Testis (tissue), 3 donors: ENCODE measurements around the gene RAB12. TPM values are rescaled to one million over a fixed set of nuclear protein-coding genes. Genes with fewer than 3 reads are reported as not detected.

Experiments
- DNase-seq: peaks from one replicate; pipeline ENCODE4 v3.0.0-alpha.2; 2019
- H3K27ac ChIP-seq, 2 donors: fragments of 200-600 bp; sonication (generic); one replicate each; pipeline ENCODE4 v1.5.1; 2019
- H3K27me3 ChIP-seq: fragments of 200-600 bp; sonication (generic); one replicate; pipeline ENCODE4 v1.5.1; 2019
- H3K36me3 ChIP-seq: fragments of 200-600 bp; sonication (generic); one replicate; pipeline ENCODE4 v1.5.1; 2017; ENCODE audit warnings: low read depth; ENCODE audit errors: missing control alignments
- H3K4me1 ChIP-seq: fragments of 200-600 bp; sonication (generic); one replicate; pipeline ENCODE4 v1.5.1; 2019
- H3K4me3 ChIP-seq, 2 donors: fragments of 200-600 bp; sonication (generic); one replicate each; pipeline ENCODE4 v1.5.1; 2017 to 2019
- H3K9me3 ChIP-seq: fragments of 200-600 bp; sonication (generic); one replicate; pipeline ENCODE4 v1.5.1; 2017
- POLR2A ChIP-seq: fragments of 450-650 bp; IDR thresholded peaks from one replicate; pipeline ENCODE4 v1.6.1; 2017; ENCODE audit warnings: antibody characterized with exemption, mild to moderate bottlenecking, moderate library complexity
- WGBS, 2 donors: methylation state at CpG; one replicate each; pipeline ENCODE4 v1.1.5; 2018; 5-methylcytosine and 5-hydroxymethylcytosine counted together
- intact Hi-C: fragments of 100-400 bp; cut with DNase I; formaldehyde crosslinking; loops from one replicate; pipeline ENCODE4 v1.15.1; 2023; ENCODE audit warnings: low total_unique reads
- polyA plus RNA-seq: library from polyadenylated mRNA; stranded (reverse); fragments of 350-450 nt; fragmentation: Illumina TruSeq; extraction: RNeasy Lipid Tissue Mini Kit (QIAGEN cat#74804); gene quantifications from one replicate; pipeline ENCODE4 v1.2.3, GENCODE V29; 2014; ENCODE audit warnings: low read depth, low replicate concordance; ENCODE audit not compliant: insufficient read depth
- total RNA-seq, 2 donors: library from RNA; depleted of rRNA; stranded (reverse); fragments of >200 nt; gene quantifications; one replicate each; pipeline ENCODE4 v1.2.3, GENCODE V29; 2016
- TF ChIP-seq, protein P1 (sequence below), 3 experiments: fragments of 450-650 bp in 2 of 3; fragments of 200-600 bp in 1 of 3; sonication (generic) in 1 of 3; IDR thresholded peaks; one replicate each; pipeline ENCODE4 v1.5.1; 2016 to 2019; ENCODE audit warnings: antibody characterized with exemption in 3 of 3, mild to moderate bottlenecking in 2 of 3, moderate library complexity in 1 of 3

Gene RAB12
- total and polyA plus RNA-seq, 3 donors from 2014 or later: 28.0 to 52.0 (median 39.8) TPM

DNA sequence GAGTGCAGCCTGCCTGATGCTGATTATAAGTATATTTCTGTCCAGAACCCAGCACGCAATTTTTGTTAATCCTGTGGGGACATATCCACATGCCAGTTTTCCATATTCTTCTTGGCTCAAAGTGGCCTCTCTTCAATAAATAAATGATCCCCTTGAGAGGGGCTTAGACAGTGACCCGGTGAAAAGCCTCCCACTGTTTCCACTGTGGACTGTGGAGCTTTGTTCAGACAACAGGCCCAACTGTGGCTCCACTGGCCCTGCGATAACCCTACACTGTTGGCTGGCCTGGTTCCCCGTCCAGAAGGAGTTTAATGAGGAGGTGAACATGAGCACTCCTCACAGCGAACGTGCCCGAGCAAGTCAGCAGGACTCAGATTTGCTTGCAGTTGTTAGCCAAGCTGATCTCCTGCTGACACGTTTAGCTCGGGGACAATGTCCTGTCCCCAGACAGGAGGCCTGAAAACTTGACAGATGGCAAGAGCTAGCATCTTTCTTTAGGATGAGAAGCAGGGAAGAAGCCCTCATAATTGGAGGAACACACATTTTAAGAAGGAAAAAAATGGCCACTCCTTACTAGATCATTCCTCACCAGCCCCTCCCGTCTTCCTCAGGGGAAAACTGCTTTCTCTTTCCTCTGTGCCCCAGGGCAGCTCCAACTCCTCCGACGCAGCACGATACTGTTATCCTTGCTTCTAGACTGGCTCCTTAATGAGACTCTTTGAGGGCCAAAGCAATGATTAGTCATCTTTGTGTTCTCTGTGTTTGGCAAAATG is 76.1 kb downstream of the RAB12 start:
- WGBS, 2 donors: 57 to 70% methylated on average over 13 of the region's 13 CpGs

DNA sequence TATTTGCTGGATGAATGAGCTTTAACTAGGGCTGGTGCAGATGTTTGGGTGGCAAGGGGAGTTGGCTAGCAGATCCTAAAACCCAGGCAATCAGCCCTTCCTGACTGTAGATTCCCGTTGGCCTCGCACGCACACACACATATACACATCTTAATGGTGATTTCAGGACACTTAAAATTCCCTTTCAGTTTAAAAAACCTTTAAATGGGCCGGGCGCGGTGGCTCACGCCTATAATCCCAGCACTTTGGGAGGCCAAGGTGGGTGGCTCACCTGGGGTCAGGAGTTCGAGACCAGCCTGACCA is 76.6 kb downstream of the RAB12 start:
- Histone ChIP-seq H3K36me3 (no peaks in the 10 kb centered on the region), H3K4me1 (peaks cover 15% of the 10 kb centered on the region), H3K27me3 (no peaks in the 10 kb centered on the region), H3K27ac (peak overlapping the region; percentile 2 to 43), H3K4me3 (no peak overlapping the region), H3K9me3 (no peaks in the 10 kb centered on the region)
- 89 to 98% methylated on average over 7 to 8 of the region's 8 CpGs for WGBS, 2 donors
- DNase-seq: no peak
- intact Hi-C loops: no loop called here
- no peak for TF ChIP-seq POLR2A
- TF ChIP-seq, protein P1, sequence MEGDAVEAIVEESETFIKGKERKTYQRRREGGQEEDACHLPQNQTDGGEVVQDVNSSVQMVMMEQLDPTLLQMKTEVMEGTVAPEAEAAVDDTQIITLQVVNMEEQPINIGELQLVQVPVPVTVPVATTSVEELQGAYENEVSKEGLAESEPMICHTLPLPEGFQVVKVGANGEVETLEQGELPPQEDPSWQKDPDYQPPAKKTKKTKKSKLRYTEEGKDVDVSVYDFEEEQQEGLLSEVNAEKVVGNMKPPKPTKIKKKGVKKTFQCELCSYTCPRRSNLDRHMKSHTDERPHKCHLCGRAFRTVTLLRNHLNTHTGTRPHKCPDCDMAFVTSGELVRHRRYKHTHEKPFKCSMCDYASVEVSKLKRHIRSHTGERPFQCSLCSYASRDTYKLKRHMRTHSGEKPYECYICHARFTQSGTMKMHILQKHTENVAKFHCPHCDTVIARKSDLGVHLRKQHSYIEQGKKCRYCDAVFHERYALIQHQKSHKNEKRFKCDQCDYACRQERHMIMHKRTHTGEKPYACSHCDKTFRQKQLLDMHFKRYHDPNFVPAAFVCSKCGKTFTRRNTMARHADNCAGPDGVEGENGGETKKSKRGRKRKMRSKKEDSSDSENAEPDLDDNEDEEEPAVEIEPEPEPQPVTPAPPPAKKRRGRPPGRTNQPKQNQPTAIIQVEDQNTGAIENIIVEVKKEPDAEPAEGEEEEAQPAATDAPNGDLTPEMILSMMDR (IDR thresholded peaks at IDR 0.05): no peak

More for the DNA sequence above, 76.1 kb downstream of the RAB12 start:
- H3K27ac ChIP-seq: peak overlapping the region; percentile 2 to 43
- H3K4me3 ChIP-seq: no peak overlapping the region
- H3K27me3 ChIP-seq: no peaks in the 10 kb centered on the region
- DNase-seq: no peak
- TF ChIP-seq POLR2A: no peak
- TF ChIP-seq, protein P1 (IDR thresholded peaks at IDR 0.05): no peak
- intact Hi-C loops: no loop called here
- H3K36me3 ChIP-seq: no peaks in the 10 kb centered on the region
- no peaks in the 10 kb centered on the region for H3K9me3 ChIP-seq
- H3K4me1 ChIP-seq: peaks cover 15% of the 10 kb centered on the region

DNA sequence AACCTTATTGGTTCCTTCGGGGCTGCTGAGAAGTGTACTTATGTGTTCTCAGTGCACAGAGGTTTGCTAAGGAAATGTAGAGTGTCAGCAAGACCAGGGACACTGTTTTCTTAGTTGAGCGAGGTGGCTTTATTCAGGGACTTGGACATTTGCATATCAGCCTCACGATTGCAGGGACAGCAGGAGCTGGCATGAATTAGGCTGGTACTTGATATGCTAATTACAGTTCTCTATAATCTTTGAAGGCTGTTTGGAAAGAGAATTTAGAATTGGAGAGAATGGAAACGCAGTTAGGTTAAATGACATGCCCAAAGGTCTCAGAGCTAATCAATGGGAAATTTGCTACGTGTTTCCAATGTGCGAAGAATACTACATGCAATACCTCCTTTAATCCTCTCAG is 77.4 kb downstream of the RAB12 start:
- WGBS, 2 donors: 48 to 56% methylated on average over 6 of the region's 6 CpGs

DNA sequence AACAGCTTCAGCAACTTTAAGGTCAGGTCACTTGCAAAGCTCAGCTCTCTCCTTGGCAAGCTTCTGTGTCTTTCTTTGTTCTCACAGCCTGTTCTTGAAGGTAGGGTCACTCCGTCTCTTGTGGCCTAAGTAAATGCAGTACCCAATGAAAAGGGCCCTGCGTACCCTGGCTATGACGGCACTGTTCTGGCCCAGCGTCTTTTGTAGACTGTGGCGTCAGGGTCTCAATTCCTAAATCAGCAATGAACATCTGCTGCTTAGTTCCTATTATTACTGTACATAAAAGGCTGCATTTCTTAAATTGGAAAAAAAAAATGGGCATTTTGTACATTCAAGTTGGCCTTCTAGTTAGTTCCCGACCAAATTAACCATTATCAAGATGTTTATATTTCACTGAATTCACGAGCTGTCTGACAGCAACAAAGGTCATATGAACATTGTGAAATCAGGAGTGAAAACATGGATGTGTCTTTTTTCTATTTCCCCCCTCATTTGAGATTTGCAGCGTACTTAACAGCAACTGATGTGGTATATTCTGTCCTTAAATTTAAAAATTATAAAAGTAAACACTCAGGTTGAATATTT is 79.1 kb downstream of the RAB12 start:
- Histone ChIP-seq H3K9me3 (no peaks in the 10 kb centered on the region), H3K27me3 (no peaks in the 10 kb centered on the region), H3K27ac (peak overlapping the region; percentile 7 to 8), H3K4me3 (no peak overlapping the region), H3K4me1 (peaks cover 15% of the 10 kb centered on the region), H3K36me3 (no peaks in the 10 kb centered on the region)
- intact Hi-C loops: no loop called here
- no peak for DNase-seq
- 52 to 63% methylated on average over 8 of the region's 8 CpGs for WGBS, 2 donors
- TF ChIP-seq, protein P1 (IDR thresholded peaks at IDR 0.05): no peak
- no peak for TF ChIP-seq POLR2A

More for the DNA sequence above, 77.4 kb downstream of the RAB12 start:
- no peak overlapping the region for H3K4me3 ChIP-seq
- H3K36me3 ChIP-seq: no peaks in the 10 kb centered on the region
- intact Hi-C loops: no loop called here
- peaks cover 15% of the 10 kb centered on the region for H3K4me1 ChIP-seq
- no peaks in the 10 kb centered on the region for H3K27me3 ChIP-seq
- H3K9me3 ChIP-seq: no peaks in the 10 kb centered on the region
- H3K27ac ChIP-seq: peak overlapping the region in 1 of 2 donors; percentile 8
- DNase-seq: no peak
- no peak for TF ChIP-seq POLR2A
- TF ChIP-seq, protein P1 (IDR thresholded peaks at IDR 0.05): no peak
